HCT116 (cell line): ENCODE results near the gene RIPOR1. TPM values are rescaled to one million over a fixed set of nuclear protein-coding genes. Genes with fewer than 3 reads are reported as not detected.
"Not testable (repeated sequence)": the region's sequence is repeated elsewhere in the genome, so short reads cannot be mapped to it uniquely, and the experiment has no call there.

Source experiments
- ATAC-seq: fragments of 200-7000 bp; cut with Tn5 transposase; 2 replicates; pipeline ENCODE4 v1.9.1; 2020; ENCODE audit warnings: mild to moderate bottlenecking, moderate library complexity
- BruUV-seq: library from RNA; stranded (reverse); fragments of 400-500 nt; replicated peaks from 2 replicates; lab custom pipeline; 2021; lab: Mats Ljungman, UMichigan
- CTCF ChIA-PET: fragments of 300-600 bp; sonication (Branson Sonifier 250); formaldehyde crosslinking; loops from one replicate; lab custom pipeline; 2021; ENCODE audit warnings: antibody characterized with exemption; lab: Charles Lee
- POLR2A ChIA-PET: fragments of 300-600, 350-600 bp; sonication (Branson Sonifier 250); formaldehyde crosslinking; loops from one replicate; lab custom pipeline; 2021; ENCODE audit warnings: antibody characterized with exemption; lab: Charles Lee
- RAD21 ChIA-PET, 2 experiments: fragments of 300-600 bp; sonication (Branson Sonifier 250); formaldehyde crosslinking; loops; one replicate each; lab custom pipeline; 2023; ENCODE audit warnings: low total read pairs in 2 of 2; ENCODE audit not compliant: uncharacterized antibody in 2 of 2, unreplicated experiment in 2 of 2, low non-redundant PET in 1 of 2; lab: Charles Lee
- DNase-seq: peaks from one replicate; pipeline ENCODE4 v3.0.0-alpha.2; 2010; ENCODE audit warnings: low read depth, low spot score
- H2AFZ ChIP-seq: fragments of 200-600 bp; shearing (Covaris generic), sonication (generic); 2 replicates; pipeline ENCODE4 v1.6.1; 2017; ENCODE audit warnings: low read depth, mixed run types, mixed read lengths, antibody characterized with exemption, low read length; ENCODE audit not compliant: poor library complexity, severe bottlenecking
- H3K27ac ChIP-seq: 2 replicates; pipeline ENCODE4 v1.5.1; 2012; ENCODE audit warnings: low read depth, low read length
- H3K27me3 ChIP-seq: fragments of 200-600 bp; sonication (generic); 2 replicates; pipeline ENCODE4 v1.6.1; 2016; ENCODE audit warnings: mixed run types, low read length, mixed read lengths; ENCODE audit not compliant: insufficient read depth
- H3K36me3 ChIP-seq, 2 experiments: fragments of 200-500 bp in 1 of 2; fragments of 200-600 bp in 1 of 2; sonication (Bioruptor generic) in 1 of 2; sonication (generic) in 1 of 2; 2 replicates each; pipeline versions ENCODE4 v1.5.1 to v1.6.1; 2014 to 2016; ENCODE audit warnings: low read length in 2 of 2, inconsistent platforms in 1 of 2, mixed read lengths in 1 of 2, mixed run types in 1 of 2; ENCODE audit not compliant: insufficient read depth in 2 of 2, control insufficient read depth in 1 of 2
- H3K4me1 ChIP-seq, 2 experiments: fragments of 200-600 bp in 1 of 2; sonication (generic) in 1 of 2; 2 replicates each; pipeline versions ENCODE4 v1.5.1 to v1.6.1; 2012 to 2017; ENCODE audit warnings: low read length in 2 of 2, inconsistent platforms in 1 of 2, mild to moderate bottlenecking in 1 of 2, mixed read lengths in 1 of 2, mixed run types in 1 of 2, moderate library complexity in 1 of 2; ENCODE audit not compliant: insufficient read depth in 2 of 2, control insufficient read depth in 1 of 2
- H3K4me2 ChIP-seq: fragments of 200-600 bp; sonication (generic); 2 replicates; pipeline ENCODE4 v1.6.1; 2017; ENCODE audit warnings: mixed run types, low read length, mixed read lengths
- H3K4me3 ChIP-seq, 2 experiments: fragments of 200-600 bp in 1 of 2; sonication (generic) in 1 of 2; replicated peaks in 1 of 2; 2 replicates each; pipeline ENCODE4 v1.5.1; 2011 to 2016; ENCODE audit warnings: low read length in 2 of 2, control low read depth in 1 of 2, low read depth in 1 of 2, mild to moderate bottlenecking in 1 of 2, mixed read lengths in 1 of 2, mixed run types in 1 of 2
- H3K79me2 ChIP-seq: fragments of 200-600 bp; sonication (generic); 2 replicates; pipeline ENCODE4 v1.6.1; 2017; ENCODE audit warnings: mild to moderate bottlenecking, mixed run types, low read length, moderate library complexity, mixed read lengths; ENCODE audit not compliant: insufficient read depth
- H3K9ac ChIP-seq: fragments of 200-600 bp; sonication (generic); 2 replicates; pipeline ENCODE4 v1.6.1; 2016; ENCODE audit warnings: low read length, mixed read lengths
- H3K9me2 ChIP-seq: fragments of 200-600 bp; sonication (generic), shearing (Covaris generic); 2 replicates; pipeline ENCODE4 v1.6.1; 2017; ENCODE audit warnings: mixed run types, mild to moderate bottlenecking, moderate library complexity; ENCODE audit not compliant: insufficient read depth
- H3K9me3 ChIP-seq, 2 experiments: fragments of 200-500 bp in 1 of 2; fragments of 200-600 bp in 1 of 2; sonication (Bioruptor generic) in 1 of 2; sonication (generic) in 1 of 2; 2 replicates each; pipeline ENCODE4 v1.6.1; 2014 to 2017; ENCODE audit warnings: low read length in 2 of 2, mixed read lengths in 2 of 2, inconsistent platforms in 1 of 2, low read depth in 1 of 2, mild to moderate bottlenecking in 1 of 2, mixed run types in 1 of 2, moderate library complexity in 1 of 2; ENCODE audit not compliant: control insufficient read depth in 1 of 2, insufficient read depth in 1 of 2
- H4K20me1 ChIP-seq: fragments of 200-600 bp; sonication (generic), shearing (Covaris generic); 2 replicates; pipeline ENCODE4 v1.6.1; 2017; ENCODE audit warnings: mixed run types, mild to moderate bottlenecking, moderate library complexity; ENCODE audit not compliant: insufficient read depth
- EZH2 ChIP-seq: fragments of 200-600 bp; sonication (generic); IDR thresholded peaks from 2 replicates; pipeline ENCODE4 v1.6.1; 2017; ENCODE audit warnings: antibody characterized with exemption, mixed run types
- POLR2AphosphoS5 ChIP-seq: IDR thresholded peaks from 2 replicates; pipeline ENCODE4 v1.6.1; 2011; ENCODE audit warnings: mild to moderate bottlenecking, low read depth, low read length, moderate library complexity
- intact Hi-C: fragments of 100-400 bp; cut with micrococcal nuclease; formaldehyde crosslinking; loops from 2 replicates; pipeline ENCODE4 v1.10.0; 2022
- total RNA-seq: library from RNA; stranded (reverse); gene quantifications from one replicate; pipeline ENCODE4 v1.2.1, GENCODE V29; 2021; ENCODE audit not compliant: unreplicated experiment

RIPOR1 gene
- total RNA-seq, 1 experiment from 2014 or later: 60.0 TPM

DNA sequence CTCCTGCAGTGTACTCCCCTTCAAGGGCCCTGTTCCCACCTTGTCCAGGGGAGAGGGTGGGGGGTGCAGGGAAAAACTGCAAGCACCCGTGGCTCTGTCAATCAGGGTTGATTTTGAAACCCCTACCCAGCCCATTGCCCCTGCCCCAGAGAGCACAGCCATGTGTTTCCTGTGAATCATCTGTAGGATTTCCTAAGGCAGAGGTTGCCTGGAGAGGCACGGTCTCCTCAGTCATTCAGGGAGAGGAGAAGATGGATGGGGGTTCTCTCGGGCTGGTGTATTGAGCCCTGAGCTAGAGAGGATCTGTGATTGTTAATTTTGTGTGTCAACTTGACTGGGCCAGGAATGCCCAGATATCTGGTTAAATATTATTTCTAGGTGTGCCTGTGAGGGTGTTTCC, 41.8 kb upstream of the RIPOR1 start:
- no peaks in the 10 kb centered on the region for H3K36me3 ChIP-seq
- no peaks in the 10 kb centered on the region for H3K79me2 ChIP-seq
- intact Hi-C loops: no loop called here
- CTCF ChIA-PET: no interaction called here
- no peak for ATAC-seq
- BruUV-seq: no TSS peak
- H3K4me2 ChIP-seq: no peak overlapping the region
- no peaks in the 10 kb centered on the region; a peak in 1 of 4 replicates for H3K9me3 ChIP-seq
- POLR2A ChIA-PET: no interaction called here
- H3K4me3 ChIP-seq: no peak overlapping the region
- no peaks in the 10 kb centered on the region for H3K27me3 ChIP-seq
- no peaks in the 10 kb centered on the region for H3K9me2 ChIP-seq
- H2AFZ ChIP-seq: no peak overlapping the region
- peaks cover 4 to 7% of the 10 kb centered on the region in 2 experiments for H3K4me1 ChIP-seq
- RAD21 ChIA-PET: no interaction called here
- H3K27ac ChIP-seq: no peak overlapping the region
- no peak for DNase-seq
- H3K9ac ChIP-seq: no peak overlapping the region
- TF ChIP-seq EZH2 (no peak), POLR2AphosphoS5 (no peak)
- H4K20me1 ChIP-seq: no peaks in the 10 kb centered on the region

- ATAC-seq, H3K79me2 ChIP-seq, H3K36me3 ChIP-seq, H3K27ac ChIP-seq, H3K9ac ChIP-seq, H3K27me3 ChIP-seq, CTCF ChIA-PET, H4K20me1 ChIP-seq, DNase-seq, H3K9me2 ChIP-seq, H2AFZ ChIP-seq, H3K9me3 ChIP-seq, H3K4me3 ChIP-seq, RAD21 ChIA-PET, BruUV-seq, intact Hi-C loops, H3K4me1 ChIP-seq, H3K4me2 ChIP-seq, POLR2A ChIA-PET: not testable (repeated sequence)
These were observed 41.1 kb upstream of the RIPOR1 start for GRCh38 chr16:67487561-67487960.
